Fibroblast of lung (primary cell): Measurements from ENCODE around the gene NPNT. TPM values are rescaled to one million over a fixed set of nuclear protein-coding genes. Genes with fewer than 3 reads are reported as not detected.

ENCODE experiments used
- DNase-seq, 2 donors: peaks; one replicate each; pipeline versions ENCODE4 v3.0.0 to v3.0.0-alpha.2; 2010; ENCODE audit warnings: low read depth in 2 of 2
- H2AFZ ChIP-seq: 2 replicates; pipeline ENCODE4 v1.5.1; 2012; ENCODE audit warnings: low read length, control low read depth, inconsistent platforms
- H3K27ac ChIP-seq: 2 replicates; pipeline ENCODE4 v1.5.1; 2011; ENCODE audit warnings: low read length, control low read depth; ENCODE audit not compliant: insufficient read depth
- H3K27me3 ChIP-seq: 2 replicates; pipeline ENCODE4 v1.5.1; 2011; ENCODE audit warnings: mild to moderate bottlenecking, low read length; ENCODE audit not compliant: control insufficient read depth, insufficient read depth
- H3K36me3 ChIP-seq: 2 replicates; pipeline ENCODE4 v1.5.1; 2011; ENCODE audit warnings: low read length; ENCODE audit not compliant: control insufficient read depth, insufficient read depth
- H3K4me1 ChIP-seq: 2 replicates; pipeline ENCODE4 v1.5.1; 2011; ENCODE audit warnings: low read length; ENCODE audit not compliant: control insufficient read depth, insufficient read depth; ENCODE audit errors: extremely low read depth
- H3K4me2 ChIP-seq: 2 replicates; pipeline ENCODE4 v1.5.1; 2011; ENCODE audit warnings: low read length, control low read depth; ENCODE audit not compliant: insufficient read depth; ENCODE audit errors: extremely low read depth
- H3K4me3 ChIP-seq, 4 experiments: fragments of 200-600 bp in 1 of 4; sonication (generic) in 1 of 4; replicated peaks in 1 of 4; 2 replicates each; pipeline ENCODE4 v1.5.1; 2011 to 2016; ENCODE audit warnings: low read length in 4 of 4, low read depth in 3 of 4, mild to moderate bottlenecking in 3 of 4, control low read depth in 2 of 4, inconsistent platforms in 1 of 4, mixed read lengths in 1 of 4; ENCODE audit not compliant: insufficient read depth in 1 of 4; ENCODE audit errors: control extremely low read depth in 1 of 4
- H3K79me2 ChIP-seq: 2 replicates; pipeline ENCODE4 v1.5.1; 2012; ENCODE audit warnings: mild to moderate bottlenecking, low read length, inconsistent platforms; ENCODE audit not compliant: control insufficient read depth, insufficient read depth
- H3K9ac ChIP-seq: 2 replicates; pipeline ENCODE4 v1.5.1; 2011; ENCODE audit warnings: mild to moderate bottlenecking, low read length, control low read depth; ENCODE audit not compliant: insufficient read depth
- H3K9me3 ChIP-seq: 2 replicates; pipeline ENCODE4 v1.5.1; 2012; ENCODE audit warnings: low read depth, low read length; ENCODE audit not compliant: control insufficient read depth, insufficient read depth
- H4K20me1 ChIP-seq: 2 replicates; pipeline ENCODE4 v1.5.1; 2011; ENCODE audit warnings: low read length; ENCODE audit not compliant: control insufficient read depth, insufficient read depth; ENCODE audit errors: extremely low read depth
- CTCF ChIP-seq, 2 donors: IDR thresholded peaks in 1 of 2; conservative IDR thresholded peaks in 1 of 2; 1 replicate in 1 of 2; 2 replicates in 1 of 2; pipeline ENCODE4 v1.5.1; 2011 to 2012; ENCODE audit warnings: low read length in 2 of 2, control low read depth in 1 of 2, inconsistent platforms in 1 of 2, low read depth in 1 of 2, mild to moderate bottlenecking in 1 of 2
- EZH2 ChIP-seq: IDR thresholded peaks from 2 replicates; pipeline ENCODE4 v1.5.1; 2012; ENCODE audit warnings: low read length, control low read depth, mild to moderate bottlenecking; ENCODE audit errors: missing control alignments
- polyA plus RNA-seq, 2 donors: library from polyadenylated mRNA; depleted of rRNA in 1 of 2; stranded (reverse) in 1 of 2; unstranded in 1 of 2; fragments of >200 nt; gene quantifications; 2 replicates each; pipeline ENCODE4 v1.2.1, GENCODE V29; 2011 to 2012; ENCODE audit warnings: missing spikeins in 1 of 2
- total RNA-seq: library from RNA; depleted of rRNA; stranded (reverse); fragments of >200 nt; gene quantifications from 2 replicates; pipeline ENCODE4 v1.2.1, GENCODE V29; 2014

Gene NPNT
- total and polyA plus RNA-seq, 2 donors (not counting 1 experiment from before 2014, with no cell fraction given), result 0.02 to 5.9 TPM

- H3K79me2 ChIP-seq, result no peaks in the 10 kb centered on the region
- H3K9me3 ChIP-seq, result no peaks in the 10 kb centered on the region
- TF ChIP-seq EZH2, result no peak
Measured at GRCh38 chr4:105976915-105977314, 81.6 kb downstream of the NPNT start.

GRCh38 chr4:105978684-105979296 lies 83.5 kb downstream of the NPNT start:
- TF ChIP-seq EZH2 (no peak), CTCF (conservative IDR thresholded peaks at IDR 0.05 in 1 of 2, IDR thresholded peaks at IDR 0.05 in 1 of 2; ENCODE audit: low read depth in 1 of 2, low read length in 2 of 2) (no peak)
- H3K4me1 ChIP-seq, result no peaks in the 10 kb centered on the region
- H3K4me3 ChIP-seq, result no peak overlapping the region
- no peaks in the 10 kb centered on the region for H3K27me3 ChIP-seq
- no peaks in the 10 kb centered on the region for H4K20me1 ChIP-seq
- H3K9ac ChIP-seq, result no peak overlapping the region
- no peak overlapping the region for H2AFZ ChIP-seq
- H3K9me3 ChIP-seq, result no peaks in the 10 kb centered on the region
- H3K27ac ChIP-seq, result peak overlapping the region; percentile 56
- no peak overlapping the region for H3K4me2 ChIP-seq
- no peaks in the 10 kb centered on the region for H3K79me2 ChIP-seq
- peak; percentile 24 to 62 for DNase-seq
- no peaks in the 10 kb centered on the region for H3K36me3 ChIP-seq

More at GRCh38 chr4:105976915-105977314, 81.6 kb downstream of the NPNT start:
- H3K27me3 ChIP-seq, result no peaks in the 10 kb centered on the region
- H2AFZ ChIP-seq, result no peak overlapping the region
- H3K4me2 ChIP-seq, result no peak overlapping the region
- H3K27ac ChIP-seq, result no peak overlapping the region
- no peaks in the 10 kb centered on the region for H3K36me3 ChIP-seq
- H3K4me1 ChIP-seq, result no peaks in the 10 kb centered on the region
- no peak for DNase-seq
- H3K9ac ChIP-seq, result no peak overlapping the region
- no peaks in the 10 kb centered on the region for H4K20me1 ChIP-seq
- H3K4me3 ChIP-seq, result no peak overlapping the region

DNA sequence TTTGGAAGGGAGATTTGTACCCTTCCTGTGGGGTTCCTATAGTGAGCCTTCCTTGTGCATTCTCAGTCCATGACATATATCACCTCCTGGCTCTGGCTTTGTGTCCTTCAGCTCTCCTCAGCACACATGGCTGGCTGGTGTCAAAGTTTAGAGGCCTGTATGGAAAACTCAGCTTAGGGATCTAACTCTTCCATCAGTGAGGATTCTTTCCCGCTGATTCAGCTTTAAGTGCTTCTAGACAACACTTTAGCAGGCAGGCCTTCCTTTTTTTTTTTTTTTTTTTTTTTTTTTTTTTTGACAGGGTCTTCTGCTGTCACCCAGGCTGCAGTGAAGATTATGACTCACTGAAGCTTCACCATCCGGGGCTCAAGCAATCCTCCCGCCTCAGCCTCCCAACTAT lies 84.2 kb downstream of the NPNT start:
- Histone ChIP-seq H3K36me3 (no peaks in the 10 kb centered on the region), H3K9me3 (no peaks in the 10 kb centered on the region), H3K4me2 (no peak overlapping the region), H3K27me3 (no peaks in the 10 kb centered on the region), H3K4me3 (no peak overlapping the region), H4K20me1 (no peaks in the 10 kb centered on the region), H3K79me2 (no peaks in the 10 kb centered on the region), H2AFZ (no peak overlapping the region), H3K4me1 (no peaks in the 10 kb centered on the region), H3K9ac (no peak overlapping the region), H3K27ac (peak overlapping the region; percentile 56)
- DNase-seq, result peak in 1 of 2 donors; percentile 23
- no peak for TF ChIP-seq EZH2
- TF ChIP-seq CTCF (conservative IDR thresholded peaks at IDR 0.05 in 1 of 2, IDR thresholded peaks at IDR 0.05 in 1 of 2; ENCODE audit: low read depth in 1 of 2, low read length in 2 of 2), result no peak
